A172 (cell line): ENCODE data around the gene IGHMBP2. TPM values are rescaled to one million over a fixed set of nuclear protein-coding genes. Genes with fewer than 3 reads are reported as not detected.

Experiments
- DNase-seq: peaks from one replicate; pipeline ENCODE4 v3.0.0-alpha.2; 2015; ENCODE audit warnings: low spot score
- total RNA-seq: library from RNA; depleted of rRNA; stranded (reverse); fragments of >200 nt; shearing (Covaris generic); gene quantifications from 2 replicates; pipeline ENCODE4 v1.2.3, GENCODE V29; 2014; rRNA removed

Gene IGHMBP2
- total RNA-seq, 1 experiment from 2014 or later, result 5.7 TPM

GRCh38 chr11:68980776-68981065 lies 77.0 kb downstream of the IGHMBP2 start, which contains the start of gene MRGPRD:
Gene MRGPRD (minus strand): TSS chr11:68980986. CDS start chr11:68980986, 0 bp downstream.
- no peak for DNase-seq

- no peak for DNase-seq
Measured at GRCh38 chr11:68982134-68982533, 78.4 kb downstream of the IGHMBP2 start.

- no peak for DNase-seq
Measured at GRCh38 chr11:68983801-68984200, 80.1 kb downstream of the IGHMBP2 start.

GRCh38 chr11:68987211-68987610 lies 83.5 kb downstream of the IGHMBP2 start:
- DNase-seq, result no peak

- DNase-seq, result no peak
Measured at GRCh38 chr11:68988491-68988890, 84.8 kb downstream of the IGHMBP2 start.

Other genes starting within 250 kb of the IGHMBP2 start
- gene GAL, start 219.3 kb upstream of the IGHMBP2 start, total RNA-seq, result 0.57 TPM in 1 of 2 replicates, not detected in the other
- not detected in 2 replicates for gene TESMIN, start 152.4 kb upstream of the IGHMBP2 start, total RNA-seq
- 8.0 and 13.1 TPM in 2 replicates for gene CPT1A, start 62.0 kb upstream of the IGHMBP2 start, total RNA-seq
- gene MRPL21, start 59 bp upstream of the IGHMBP2 start, total RNA-seq, result 62.6 and 64.7 TPM in 2 replicates
- gene MRGPRD, start 77.1 kb downstream of the IGHMBP2 start, total RNA-seq, result not detected in 2 replicates
- gene MRGPRF, start 109.4 kb downstream of the IGHMBP2 start, total RNA-seq, result 0.69 and 0.86 TPM in 2 replicates
- 11.1 and 11.9 TPM in 2 replicates for gene TPCN2, start 145.0 kb downstream of the IGHMBP2 start, total RNA-seq